Gastroesophageal sphincter (tissue), 4 donors: ENCODE results near the gene RASIP1. TPM values are rescaled to one million over a fixed set of nuclear protein-coding genes. Genes with fewer than 3 reads are reported as not detected.

Experiments
- ATAC-seq: fragments of 150-250 bp; one replicate; pipeline ENCODE4 v1.9.1; 2016; ENCODE audit warnings: mild to moderate bottlenecking, moderate library complexity
- H3K27ac ChIP-seq, 4 donors: fragments of 200-600 bp; sonication (generic) in 3 of 4; 1 replicate in 3 of 4; 2 replicates in 1 of 4; pipeline ENCODE4 v1.5.1; 2016 to 2019
- H3K27me3 ChIP-seq: fragments of 200-600 bp; sonication (generic); one replicate; pipeline ENCODE4 v1.5.1; 2019
- H3K36me3 ChIP-seq, 2 donors: fragments of 200-600 bp; sonication (generic); one replicate each; pipeline ENCODE4 v1.5.1; 2019; ENCODE audit warnings: control low read depth in 1 of 2
- H3K4me1 ChIP-seq, 3 donors: fragments of 200-600 bp; sonication (generic); 1 replicate in 2 of 3; 2 replicates in 1 of 3; pipeline ENCODE4 v1.5.1; 2016 to 2019; ENCODE audit warnings: control low read depth in 2 of 3
- H3K4me3 ChIP-seq, 2 donors: fragments of 200-600 bp; sonication (generic); one replicate each; pipeline ENCODE4 v1.5.1; 2019; ENCODE audit warnings: mild to moderate bottlenecking in 1 of 2, moderate library complexity in 1 of 2
- H3K9me3 ChIP-seq, 3 donors: fragments of 200-600 bp; sonication (generic); one replicate each; pipeline ENCODE4 v1.5.1; 2017 to 2019; ENCODE audit warnings: control low read depth in 2 of 3
- EP300 ChIP-seq: sonication (generic); formaldehyde crosslinking; IDR thresholded peaks from one replicate; pipeline ENCODE4 v1.6.1; 2017; ENCODE audit warnings: antibody characterized with exemption, mild to moderate bottlenecking
- POLR2A ChIP-seq, 2 donors: fragments of 450-650 bp; IDR thresholded peaks; one replicate each; pipeline ENCODE4 v1.6.1; 2017; ENCODE audit warnings: antibody characterized with exemption in 2 of 2, mild to moderate bottlenecking in 2 of 2, moderate library complexity in 1 of 2
- POLR2AphosphoS5 ChIP-seq: sonication (generic); formaldehyde crosslinking; IDR thresholded peaks from one replicate; pipeline ENCODE4 v1.6.1; 2017; ENCODE audit warnings: antibody characterized with exemption
- WGBS, 2 donors: methylation state at CpG; one replicate each; pipeline ENCODE4 v1.1.5; 2018; ENCODE audit warnings: low coverage in 1 of 2; 5-methylcytosine and 5-hydroxymethylcytosine counted together
- total RNA-seq, 4 donors: library from RNA; depleted of rRNA; stranded (reverse); fragments of >200 nt; gene quantifications; one replicate each; pipeline ENCODE4 v1.1.0, GENCODE V29; 2016
- TF ChIP-seq, protein P1 (sequence below), 4 experiments: fragments of 200-600 bp in 2 of 4; fragments of 450-650 bp in 2 of 4; sonication (generic) in 1 of 4; IDR thresholded peaks; one replicate each; pipeline ENCODE4 v1.5.1; 2017 to 2019; ENCODE audit warnings: antibody characterized with exemption in 4 of 4, mild to moderate bottlenecking in 2 of 4, moderate library complexity in 2 of 4

Gene RASIP1
- total RNA-seq, 4 donors from 2014 or later = 9.8 to 16.4 (median 10.3) TPM

- no peak for ATAC-seq
- WGBS, 2 donors = 73 to 83% methylated on average over 1 to 4 of the region's 4 CpGs
- no peaks in the 10 kb centered on the region for H3K9me3 ChIP-seq
- no peaks in the 10 kb centered on the region for H3K27me3 ChIP-seq
- no peak overlapping the region for H3K4me3 ChIP-seq
- H3K4me1 ChIP-seq = peaks cover 0 to 11% (median 6%) of the 10 kb centered on the region in 3 donors
- H3K27ac ChIP-seq = no peak overlapping the region
- TF ChIP-seq, protein P1, sequence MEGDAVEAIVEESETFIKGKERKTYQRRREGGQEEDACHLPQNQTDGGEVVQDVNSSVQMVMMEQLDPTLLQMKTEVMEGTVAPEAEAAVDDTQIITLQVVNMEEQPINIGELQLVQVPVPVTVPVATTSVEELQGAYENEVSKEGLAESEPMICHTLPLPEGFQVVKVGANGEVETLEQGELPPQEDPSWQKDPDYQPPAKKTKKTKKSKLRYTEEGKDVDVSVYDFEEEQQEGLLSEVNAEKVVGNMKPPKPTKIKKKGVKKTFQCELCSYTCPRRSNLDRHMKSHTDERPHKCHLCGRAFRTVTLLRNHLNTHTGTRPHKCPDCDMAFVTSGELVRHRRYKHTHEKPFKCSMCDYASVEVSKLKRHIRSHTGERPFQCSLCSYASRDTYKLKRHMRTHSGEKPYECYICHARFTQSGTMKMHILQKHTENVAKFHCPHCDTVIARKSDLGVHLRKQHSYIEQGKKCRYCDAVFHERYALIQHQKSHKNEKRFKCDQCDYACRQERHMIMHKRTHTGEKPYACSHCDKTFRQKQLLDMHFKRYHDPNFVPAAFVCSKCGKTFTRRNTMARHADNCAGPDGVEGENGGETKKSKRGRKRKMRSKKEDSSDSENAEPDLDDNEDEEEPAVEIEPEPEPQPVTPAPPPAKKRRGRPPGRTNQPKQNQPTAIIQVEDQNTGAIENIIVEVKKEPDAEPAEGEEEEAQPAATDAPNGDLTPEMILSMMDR (IDR thresholded peaks at IDR 0.05) = no peak
- no peak for TF ChIP-seq POLR2AphosphoS5
- TF ChIP-seq POLR2A (IDR thresholded peaks at IDR 0.05) = no peak
- no peaks in the 10 kb centered on the region for H3K36me3 ChIP-seq
Observed at GRCh38 chr19:48678201-48678600, 62.2 kb downstream of the RASIP1 start.

GRCh38 chr19:48676887-48677286 lies 63.5 kb downstream of the RASIP1 start:
- no peaks in the 10 kb centered on the region for H3K27me3 ChIP-seq
- 85 to 96% methylated on average over 9 to 13 of the region's 13 CpGs for WGBS, 2 donors
- no peak for TF ChIP-seq POLR2A (IDR thresholded peaks at IDR 0.05)
- TF ChIP-seq, protein P1 (IDR thresholded peaks at IDR 0.05) = no peak
- no peak for TF ChIP-seq EP300
- TF ChIP-seq POLR2AphosphoS5 = no peak
- no peaks in the 10 kb centered on the region for H3K36me3 ChIP-seq
- no peak for ATAC-seq
- H3K4me1 ChIP-seq = peaks cover 0 to 11% (median 6%) of the 10 kb centered on the region in 3 donors
- no peak overlapping the region for H3K4me3 ChIP-seq
- H3K9me3 ChIP-seq = no peaks in the 10 kb centered on the region
- no peak overlapping the region for H3K27ac ChIP-seq

- no peaks in the 10 kb centered on the region for H3K9me3 ChIP-seq
- H3K27me3 ChIP-seq = no peaks in the 10 kb centered on the region
- 93% methylated on average over 13 of the region's 17 CpGs; no CpG with 5 or more reads in 1 of the 2 donors for WGBS, 2 donors
- peaks cover 0 to 11% (median 6%) of the 10 kb centered on the region in 3 donors for H3K4me1 ChIP-seq
- H3K36me3 ChIP-seq = no peaks in the 10 kb centered on the region
- no peak overlapping the region for H3K4me3 ChIP-seq
- H3K27ac ChIP-seq = no peak overlapping the region
- TF ChIP-seq, protein P1 (IDR thresholded peaks at IDR 0.05) = no peak
- TF ChIP-seq POLR2AphosphoS5 (no peak), POLR2A (IDR thresholded peaks at IDR 0.05) (no peak)
- no peak for ATAC-seq
Observed at GRCh38 chr19:48676487-48676886, 63.9 kb downstream of the RASIP1 start.

GRCh38 chr19:48674921-48675824 lies 65.2 kb downstream of the RASIP1 start:
- ATAC-seq = peak; percentile 87
- Histone ChIP-seq H3K36me3 (no peaks in the 10 kb centered on the region), H3K27ac (no peak overlapping the region), H3K9me3 (no peaks in the 10 kb centered on the region), H3K27me3 (no peaks in the 10 kb centered on the region), H3K4me1 (peaks cover 0 to 11% (median 6%) of the 10 kb centered on the region in 3 donors), H3K4me3 (no peak overlapping the region)
- 56 to 81% methylated on average over 5 to 15 of the region's 28 CpGs for WGBS, 2 donors
- no peak for TF ChIP-seq EP300
- TF ChIP-seq POLR2AphosphoS5 = peak; percentile 12
- TF ChIP-seq POLR2A (IDR thresholded peaks at IDR 0.05) = no peak
- TF ChIP-seq, protein P1 (IDR thresholded peaks at IDR 0.05) = peak in 3 of 4 experiments; percentile 90 to 91 (median 90)
